HG02885 (cell line): ENCODE data around the gene C1GALT1C1L.
"Not testable (repeated sequence)": the region's sequence is repeated elsewhere in the genome, so short reads cannot be mapped to it uniquely, and the experiment has no call there.

Source experiments
- ATAC-seq: cut with Tn5 transposase; IDR thresholded peaks from one replicate; pipeline ENCODE4 v1.9.1; 2021; ENCODE audit warnings: mild to moderate bottlenecking; ENCODE audit not compliant: unreplicated experiment, poor library complexity

Gene C1GALT1C1L

GRCh38 chr2:43675646-43676321 lies 445 bp downstream of the C1GALT1C1L start:
- no peak for ATAC-seq

- no peak for ATAC-seq
Measured at GRCh38 chr2:43657241-43657640, 19.0 kb downstream of the C1GALT1C1L start.

GRCh38 chr2:43653506-43653905 lies 22.7 kb downstream of the C1GALT1C1L start:
- no peak for ATAC-seq

GRCh38 chr2:43648994-43649701 lies 27.1 kb downstream of the C1GALT1C1L start:
- no peak for ATAC-seq

- no peak for ATAC-seq
Measured at GRCh38 chr2:43643680-43644079, 32.5 kb downstream of the C1GALT1C1L start.

- ATAC-seq, result no peak
Measured at GRCh38 chr2:43642363-43642762, 33.9 kb downstream of the C1GALT1C1L start.

GRCh38 chr2:43637030-43637803 lies 39.0 kb downstream of the C1GALT1C1L start, which contains the start of gene PLEKHH2:
Gene PLEKHH2, plus strand, starts transcription at chr2:43637260. Its CDS starts 7,414 bp downstream, at chr2:43644674.
- ATAC-seq, result peak; percentile 100

- no peak for ATAC-seq
Measured at GRCh38 chr2:43636621-43637020, 39.6 kb downstream of the C1GALT1C1L start.

- ATAC-seq, result not testable (repeated sequence)
Measured at GRCh38 chr2:43636153-43636552, 40.1 kb downstream of the C1GALT1C1L start.

- no peak for ATAC-seq
Measured at GRCh38 chr2:43634604-43635306, 41.5 kb downstream of the C1GALT1C1L start.

- no peak for ATAC-seq
Measured at GRCh38 chr2:43631618-43632317, 44.5 kb downstream of the C1GALT1C1L start.
